ENCODE measurements around the gene HOXB6.

Gene HOXB6

GRCh38 chr17:48552466-48553189 lies 52.2 kb downstream of the HOXB6 start:
- DNase-seq (no peak), ATAC-seq (ENCODE audit: insufficient read depth, low read depth) (no peak)
- Histone ChIP-seq H3K4me3 (ENCODE audit: low read depth in 1 of 2, low read length in 2 of 2) (no peak overlapping the region), H3K9ac (ENCODE audit: low read depth, low read length) (no peak overlapping the region), H4K20me1 (ENCODE audit: insufficient read depth, low read length) (no peaks in the 10 kb centered on the region), H2AFZ (ENCODE audit: low read depth, low read length) (no peak overlapping the region), H3K4me1 (ENCODE audit: insufficient read depth, low read length) (no peaks in the 10 kb centered on the region), H3K27ac (ENCODE audit: low read length) (no peak overlapping the region), H3K4me2 (ENCODE audit: insufficient read depth, low read length) (no peak overlapping the region), H3K9me3 (ENCODE audit: insufficient read depth, low read length, severe bottlenecking) (no peaks in the 10 kb centered on the region), H3K79me2 (ENCODE audit: insufficient read depth, low read length) (no peaks in the 10 kb centered on the region), H3K27me3 (ENCODE audit: insufficient read depth, low read length, poor library complexity) (peaks cover 25% of the 10 kb centered on the region), H3K36me3 (ENCODE audit: insufficient read depth, low read length) (no peaks in the 10 kb centered on the region)
- TF ChIP-seq CTCF (IDR thresholded peaks at IDR 0.05; ENCODE audit: borderline replicate concordance, extremely low read depth, low read length, poor library complexity, severe bottlenecking) (no peak), EZH2 (IDR thresholded peaks at IDR 0.05; ENCODE audit: borderline replicate concordance, low read depth, low read length, severe bottlenecking) (no peak)

- Histone ChIP-seq H3K36me3 (ENCODE audit: insufficient read depth, low read length) (no peaks in the 10 kb centered on the region), H2AFZ (ENCODE audit: low read depth, low read length) (no peak overlapping the region), H3K4me2 (ENCODE audit: insufficient read depth, low read length) (no peak overlapping the region), H4K20me1 (ENCODE audit: insufficient read depth, low read length) (no peaks in the 10 kb centered on the region), H3K4me1 (ENCODE audit: insufficient read depth, low read length) (no peaks in the 10 kb centered on the region), H3K79me2 (ENCODE audit: insufficient read depth, low read length) (no peaks in the 10 kb centered on the region), H3K9me3 (ENCODE audit: insufficient read depth, low read length, severe bottlenecking) (no peaks in the 10 kb centered on the region), H3K4me3 (ENCODE audit: low read depth in 1 of 2, low read length in 2 of 2) (no peak overlapping the region), H3K9ac (ENCODE audit: low read depth, low read length) (no peak overlapping the region), H3K27ac (ENCODE audit: low read length) (no peak overlapping the region), H3K27me3 (ENCODE audit: insufficient read depth, low read length, poor library complexity) (peaks cover 26% of the 10 kb centered on the region)
- TF ChIP-seq EZH2 (IDR thresholded peaks at IDR 0.05; ENCODE audit: borderline replicate concordance, low read depth, low read length, severe bottlenecking) = no peak
- TF ChIP-seq CTCF (IDR thresholded peaks at IDR 0.05; ENCODE audit: borderline replicate concordance, extremely low read depth, low read length, poor library complexity, severe bottlenecking) = no peak
- ATAC-seq (ENCODE audit: insufficient read depth, low read depth) (no peak), DNase-seq (no peak)
Observed at GRCh38 chr17:48551596-48552465, 53.0 kb downstream of the HOXB6 start.

GRCh38 chr17:48551214-48551555 lies 53.6 kb downstream of the HOXB6 start:
- Histone ChIP-seq H3K27me3 (ENCODE audit: insufficient read depth, low read length, poor library complexity) (peaks cover 27% of the 10 kb centered on the region), H4K20me1 (ENCODE audit: insufficient read depth, low read length) (no peaks in the 10 kb centered on the region), H3K4me2 (ENCODE audit: insufficient read depth, low read length) (no peak overlapping the region), H3K9me3 (ENCODE audit: insufficient read depth, low read length, severe bottlenecking) (no peaks in the 10 kb centered on the region), H2AFZ (ENCODE audit: low read depth, low read length) (no peak overlapping the region), H3K36me3 (ENCODE audit: insufficient read depth, low read length) (no peaks in the 10 kb centered on the region), H3K27ac (ENCODE audit: low read length) (no peak overlapping the region), H3K4me3 (ENCODE audit: low read depth in 1 of 2, low read length in 2 of 2) (no peak overlapping the region), H3K9ac (ENCODE audit: low read depth, low read length) (no peak overlapping the region), H3K4me1 (ENCODE audit: insufficient read depth, low read length) (no peaks in the 10 kb centered on the region), H3K79me2 (ENCODE audit: insufficient read depth, low read length) (no peaks in the 10 kb centered on the region)
- no peak for ATAC-seq (ENCODE audit: insufficient read depth, low read depth)
- no peak for DNase-seq
- TF ChIP-seq CTCF (IDR thresholded peaks at IDR 0.05; ENCODE audit: borderline replicate concordance, extremely low read depth, low read length, poor library complexity, severe bottlenecking) (no peak), EZH2 (IDR thresholded peaks at IDR 0.05; ENCODE audit: borderline replicate concordance, low read depth, low read length, severe bottlenecking) (no peak)

Measured in DND-41 (cell line).